GM23248 (cell line): Measurements from ENCODE around the gene TOPAZ1. TPM values are rescaled to one million over a fixed set of nuclear protein-coding genes. Genes with fewer than 3 reads are reported as not detected.

Source experiments
- DNase-seq: peaks from one replicate; pipeline ENCODE4 v3.0.0-alpha.2; 2015
- H2AFZ ChIP-seq: fragments of 200-600 bp; sonication (generic); 2 replicates; pipeline ENCODE4 v1.6.1; 2016; ENCODE audit warnings: antibody characterized with exemption
- H3F3A ChIP-seq: fragments of 200-600 bp; sonication (generic); 2 replicates; pipeline ENCODE4 v1.6.1; 2016; ENCODE audit warnings: mild to moderate bottlenecking, antibody characterized with exemption, mixed run types; ENCODE audit not compliant: insufficient read depth
- H3K27ac ChIP-seq: fragments of 200-600 bp; sonication (generic); 2 replicates; pipeline ENCODE4 v1.5.1; 2016; ENCODE audit warnings: mild to moderate bottlenecking
- H3K27me3 ChIP-seq: fragments of 200-600 bp; sonication (generic); replicated peaks from 2 replicates; pipeline ENCODE4 v1.6.1; 2016; ENCODE audit warnings: mild to moderate bottlenecking; ENCODE audit not compliant: insufficient read depth
- H3K36me3 ChIP-seq: fragments of 200-600 bp; sonication (generic); 2 replicates; pipeline ENCODE4 v1.6.1; 2016; ENCODE audit warnings: low read depth, mild to moderate bottlenecking
- H3K4me1 ChIP-seq: fragments of 200-600 bp; sonication (generic); 2 replicates; pipeline ENCODE4 v1.6.1; 2016; ENCODE audit warnings: mild to moderate bottlenecking; ENCODE audit not compliant: insufficient read depth
- H3K4me2 ChIP-seq: fragments of 200-600 bp; sonication (generic); one replicate; pipeline ENCODE4 v1.6.1; 2016; ENCODE audit warnings: mild to moderate bottlenecking; ENCODE audit not compliant: unreplicated experiment
- H3K4me3 ChIP-seq: fragments of 200-600 bp; sonication (generic); 2 replicates; pipeline ENCODE4 v1.5.1; 2016; ENCODE audit warnings: mild to moderate bottlenecking
- H3K79me2 ChIP-seq: fragments of 200-600 bp; sonication (generic); 2 replicates; pipeline ENCODE4 v1.6.1; 2016; ENCODE audit warnings: mild to moderate bottlenecking; ENCODE audit not compliant: insufficient read depth
- H3K9ac ChIP-seq: fragments of 200-600 bp; sonication (generic); 2 replicates; pipeline ENCODE4 v1.6.1; 2016; ENCODE audit warnings: mild to moderate bottlenecking
- H3K9me2 ChIP-seq: fragments of 200-600 bp; sonication (generic); 2 replicates; pipeline ENCODE4 v1.6.1; 2016; ENCODE audit warnings: mixed run types, mild to moderate bottlenecking, moderate library complexity; ENCODE audit not compliant: insufficient read depth
- H3K9me3 ChIP-seq: fragments of 200-600 bp; sonication (generic); one replicate; pipeline ENCODE4 v1.6.1; 2017; ENCODE audit warnings: low read depth
- H4K20me1 ChIP-seq: fragments of 200-600 bp; sonication (generic); 2 replicates; pipeline ENCODE4 v1.6.0; 2016; ENCODE audit not compliant: insufficient read depth
- EZH2 ChIP-seq: fragments of 200-600 bp; sonication (generic); IDR thresholded peaks from 2 replicates; pipeline ENCODE4 v1.6.1; 2018; ENCODE audit warnings: antibody characterized with exemption, mild to moderate bottlenecking; ENCODE audit not compliant: insufficient read depth, poor library complexity, severe bottlenecking
- EZH2phosphoT487 ChIP-seq: fragments of 200-600 bp; sonication (generic); IDR thresholded peaks from 2 replicates; pipeline ENCODE4 v1.6.1; 2018; ENCODE audit warnings: antibody characterized with exemption, moderate library complexity, mild to moderate bottlenecking, low read depth; ENCODE audit not compliant: insufficient read depth
- WGBS, 2 experiments: methylation state at CpG; one replicate each; pipeline ENCODE4 v1.1.6; 2015 to 2017; ENCODE audit warnings: low lambda C conversion rate in 2 of 2, low coverage in 1 of 2; ENCODE audit errors: missing lambda C conversion rate in 2 of 2; 5-methylcytosine and 5-hydroxymethylcytosine counted together
- in situ Hi-C: fragments of 300-500 bp; cut with MboI; formaldehyde crosslinking; loops from 2 replicates; pipeline ENCODE4 v1.15.0; 2020
- polyA plus RNA-seq: library from polyadenylated mRNA; unstranded; fragments of >200 nt; fragmentation: Nextera tagmentation; extraction: Ambion mirVana; gene quantifications from 2 replicates; pipeline ENCODE4 v1.2.1, GENCODE V29; 2016
- total RNA-seq: library from RNA; depleted of rRNA; stranded (reverse); fragments of >200 nt; shearing (Covaris generic); gene quantifications from 2 replicates; pipeline ENCODE4 v1.2.3, GENCODE V29; 2014

The TOPAZ1 gene
- total and polyA plus RNA-seq, 2 experiments from 2014 or later: not detected

DNA sequence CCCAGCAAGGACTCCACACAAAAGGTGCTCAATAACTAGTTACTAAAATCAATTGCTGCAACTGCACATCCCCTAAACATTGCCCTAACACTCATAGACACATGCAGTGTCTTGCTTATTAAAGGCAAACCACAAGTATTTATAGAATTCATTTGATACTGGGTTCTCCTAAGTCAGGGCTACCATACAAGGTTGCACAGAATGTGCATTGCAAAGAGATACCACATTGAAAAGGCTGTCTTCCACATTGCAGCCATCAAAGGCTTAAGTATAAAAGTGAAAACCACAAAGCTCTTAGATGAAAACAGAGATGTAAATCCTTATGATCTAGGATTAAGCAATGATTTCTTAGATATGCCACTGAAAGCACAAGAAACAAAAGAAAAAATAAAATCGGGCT is 33.6 kb upstream of the TOPAZ1 start:
- in situ Hi-C loops: no loop called here
- DNase-seq: no peak
- Histone ChIP-seq H3K79me2 (no peaks in the 10 kb centered on the region), H3K9me3 (no peaks in the 10 kb centered on the region), H3K9me2 (no peaks in the 10 kb centered on the region; the same call in 1 of the 2 replicates), H3K9ac (no peak overlapping the region), H3K4me2 (no peak overlapping the region), H4K20me1 (no peaks in the 10 kb centered on the region), H2AFZ (no peak overlapping the region), H3K4me3 (no peak overlapping the region), H3F3A (no peaks in the 10 kb centered on the region), H3K36me3 (no peaks in the 10 kb centered on the region), H3K27ac (no peak overlapping the region), H3K27me3 (peaks cover 13% of the 10 kb centered on the region; the same call in 1 of the 2 replicates), H3K4me1 (no peaks in the 10 kb centered on the region)
- TF ChIP-seq EZH2phosphoT487 (no peak), EZH2 (no peak)
- WGBS, 2 experiments: 0% methylated on average over 1 of the region's 1 CpG

DNA sequence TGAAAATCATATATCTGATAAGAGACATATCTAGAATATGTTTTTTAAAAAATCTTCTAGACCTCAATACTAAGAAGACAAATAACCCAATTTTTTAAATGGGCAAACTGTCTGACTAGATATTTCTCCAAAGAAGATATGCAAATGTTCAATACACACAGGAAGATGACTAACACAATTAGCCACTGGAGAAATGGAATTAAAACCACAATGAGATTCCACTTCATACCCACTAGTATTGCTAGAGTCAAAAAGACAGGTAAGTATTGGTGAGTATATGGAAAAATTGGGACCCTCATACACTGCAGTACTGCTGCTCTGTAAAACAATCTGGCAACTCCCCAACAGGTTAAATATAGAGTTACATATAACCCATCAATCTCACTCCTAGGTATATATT is 33.1 kb upstream of the TOPAZ1 start:
- Histone ChIP-seq H3K9ac (no peak overlapping the region), H3K9me3 (no peaks in the 10 kb centered on the region), H3K4me2 (no peak overlapping the region), H3K9me2 (no peaks in the 10 kb centered on the region; the same call in 1 of the 2 replicates), H3K27me3 (peaks cover 13% of the 10 kb centered on the region; the same call in 1 of the 2 replicates), H3K36me3 (no peaks in the 10 kb centered on the region), H3K27ac (no peak overlapping the region), H3K4me1 (no peaks in the 10 kb centered on the region), H2AFZ (no peak overlapping the region), H3F3A (no peaks in the 10 kb centered on the region), H3K4me3 (no peak overlapping the region), H4K20me1 (no peaks in the 10 kb centered on the region), H3K79me2 (no peaks in the 10 kb centered on the region)
- TF ChIP-seq EZH2 (no peak), EZH2phosphoT487 (no peak)
- no peak for DNase-seq
- in situ Hi-C loops: no loop called here

DNA sequence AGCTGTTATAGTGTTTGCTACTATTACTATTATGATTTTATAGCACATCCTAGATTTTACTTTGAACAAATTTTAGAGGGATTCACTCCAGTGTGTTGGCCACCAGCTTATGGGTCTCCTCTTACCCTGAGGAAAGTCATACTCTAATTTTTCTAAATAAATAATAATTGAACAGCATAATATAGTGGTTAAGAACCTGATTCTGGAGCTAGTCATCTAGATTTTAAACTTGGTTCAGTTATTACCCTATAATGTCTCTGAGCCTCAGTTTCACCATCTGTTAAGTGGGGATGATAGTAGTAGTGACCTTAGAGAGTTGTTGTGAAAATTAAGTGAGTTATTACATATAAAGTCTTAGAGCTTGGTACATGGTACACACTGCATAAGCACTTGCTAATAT is 30.7 kb upstream of the TOPAZ1 start:
- no peak overlapping the region for H3K4me2 ChIP-seq
- no peaks in the 10 kb centered on the region for H4K20me1 ChIP-seq
- H3K4me3 ChIP-seq: no peak overlapping the region
- H3K4me1 ChIP-seq: no peaks in the 10 kb centered on the region
- H2AFZ ChIP-seq: no peak overlapping the region
- H3K27me3 ChIP-seq: peaks cover 10% of the 10 kb centered on the region; the same call in 1 of the 2 replicates
- in situ Hi-C loops: no loop called here
- peaks cover 3% of the 10 kb centered on the region for H3K9me3 ChIP-seq
- TF ChIP-seq EZH2 (no peak), EZH2phosphoT487 (no peak)
- H3K27ac ChIP-seq: no peak overlapping the region
- no peaks in the 10 kb centered on the region for H3K79me2 ChIP-seq
- H3K9me2 ChIP-seq: no peaks in the 10 kb centered on the region; the same call in 1 of the 2 replicates
- no peaks in the 10 kb centered on the region for H3F3A ChIP-seq
- H3K9ac ChIP-seq: no peak overlapping the region
- no peak for DNase-seq
- H3K36me3 ChIP-seq: no peaks in the 10 kb centered on the region

DNA sequence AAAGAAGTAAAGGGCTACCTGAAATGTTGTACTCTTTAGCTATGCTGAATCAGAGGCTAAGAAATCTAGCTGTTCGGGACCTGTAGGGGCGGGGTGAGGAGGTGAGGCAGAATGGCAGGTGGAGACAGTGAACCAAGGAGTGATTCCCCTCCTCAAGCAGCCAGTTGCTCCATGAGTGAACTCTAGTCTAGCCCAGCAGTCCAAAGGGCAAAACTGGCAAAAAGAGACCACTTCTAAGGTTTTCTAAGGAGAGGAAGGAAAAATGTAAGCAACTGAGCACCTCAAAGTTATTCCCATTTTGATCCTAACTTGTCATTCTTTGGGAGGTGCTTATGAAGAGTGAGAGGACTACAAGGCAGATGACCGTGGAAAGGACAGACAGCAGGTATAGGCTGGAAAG is 19.3 kb upstream of the TOPAZ1 start:
- Histone ChIP-seq H3K27ac (no peak overlapping the region), H2AFZ (no peak overlapping the region), H3K9ac (no peak overlapping the region), H3K9me3 (no peaks in the 10 kb centered on the region), H3K27me3 (peaks cover 15% of the 10 kb centered on the region), H3K79me2 (no peaks in the 10 kb centered on the region), H3K4me3 (no peak overlapping the region), H3K9me2 (no peaks in the 10 kb centered on the region), H3K4me1 (no peaks in the 10 kb centered on the region), H3F3A (no peaks in the 10 kb centered on the region), H3K4me2 (no peak overlapping the region), H3K36me3 (no peaks in the 10 kb centered on the region), H4K20me1 (no peaks in the 10 kb centered on the region)
- no peak for DNase-seq
- WGBS, 2 experiments: 34 to 41% methylated on average over 3 of the region's 3 CpGs
- TF ChIP-seq EZH2 (no peak), EZH2phosphoT487 (no peak)
- in situ Hi-C loops: no loop called here

GRCh38 chr3:44223299-44223698 is 18.4 kb upstream of the TOPAZ1 start:
- H3K27ac ChIP-seq: no peak overlapping the region
- no peak overlapping the region for H3K9ac ChIP-seq
- no peaks in the 10 kb centered on the region for H3K9me2 ChIP-seq
- H3K9me3 ChIP-seq: no peaks in the 10 kb centered on the region
- peak; percentile 10 for DNase-seq
- H3K27me3 ChIP-seq: peaks cover 15% of the 10 kb centered on the region
- no peaks in the 10 kb centered on the region for H4K20me1 ChIP-seq
- no peak overlapping the region for H3K4me2 ChIP-seq
- WGBS, 2 experiments: 34 to 47% methylated on average over 5 of the region's 5 CpGs
- TF ChIP-seq EZH2 (no peak), EZH2phosphoT487 (no peak)
- in situ Hi-C loops: no loop called here
- H3K36me3 ChIP-seq: no peaks in the 10 kb centered on the region
- H3K4me3 ChIP-seq: no peak overlapping the region
- no peaks in the 10 kb centered on the region for H3K4me1 ChIP-seq
- H3K79me2 ChIP-seq: no peaks in the 10 kb centered on the region
- no peaks in the 10 kb centered on the region for H3F3A ChIP-seq
- H2AFZ ChIP-seq: no peak overlapping the region
